Stimulated activated CD4-positive, alpha-beta T cell treated with anti-CD3 and anti-CD28 coated beads, Interleukin-15, amount 100 ng/mL, for 1 hour (primary cell): ENCODE measurements around the gene MICAL2.

Experiments used
- DNase-seq, 2 donors: peaks; one replicate each; pipeline ENCODE4 v3.0.0-alpha.2; 2020; ENCODE audit warnings: low read depth in 1 of 2, low spot score in 1 of 2

Gene MICAL2

GRCh38 chr11:12114193-12115033 lies 4.0 kb downstream of the MICAL2 start:
- DNase-seq: no peak

GRCh38 chr11:12116425-12117032 lies 6.1 kb downstream of the MICAL2 start:
- no peak for DNase-seq

GRCh38 chr11:12117200-12117599 lies 6.8 kb downstream of the MICAL2 start:
- DNase-seq: no peak

- no peak for DNase-seq
Observed at GRCh38 chr11:12117611-12118010, 7.2 kb downstream of the MICAL2 start.

GRCh38 chr11:12118949-12119348 lies 8.6 kb downstream of the MICAL2 start:
- no peak for DNase-seq

GRCh38 chr11:12119502-12119901 lies 9.1 kb downstream of the MICAL2 start:
- no peak for DNase-seq

GRCh38 chr11:12120031-12121008 lies 9.9 kb downstream of the MICAL2 start:
- no peak for DNase-seq

GRCh38 chr11:12121011-12121410 lies 10.6 kb downstream of the MICAL2 start:
- DNase-seq: no peak

GRCh38 chr11:12121517-12121916 lies 11.1 kb downstream of the MICAL2 start:
- DNase-seq: no peak

- DNase-seq: no peak
Observed at GRCh38 chr11:12122083-12122482, 11.7 kb downstream of the MICAL2 start.

- DNase-seq: no peak
Observed at GRCh38 chr11:12123273-12123672, 12.9 kb downstream of the MICAL2 start.

- DNase-seq: no peak
Observed at GRCh38 chr11:12123799-12124198, 13.4 kb downstream of the MICAL2 start.

- DNase-seq: no peak
Observed at GRCh38 chr11:12124306-12124705, 13.9 kb downstream of the MICAL2 start.

- DNase-seq: no peak
Observed at GRCh38 chr11:12125609-12126149, 15.3 kb downstream of the MICAL2 start.

- DNase-seq: no peak
Observed at GRCh38 chr11:12126344-12127019, 16.1 kb downstream of the MICAL2 start.

GRCh38 chr11:12127206-12127898 lies 17.0 kb downstream of the MICAL2 start:
- DNase-seq: no peak

- no peak for DNase-seq
Observed at GRCh38 chr11:12128301-12128751, 17.9 kb downstream of the MICAL2 start.

GRCh38 chr11:12129227-12129626 lies 18.8 kb downstream of the MICAL2 start:
- no peak for DNase-seq

- no peak for DNase-seq
Observed at GRCh38 chr11:12130180-12130980, 20.0 kb downstream of the MICAL2 start.
